WTC11 (cell line): ENCODE measurements around the gene NTN4.

Experiments used
- ATF1 ChIP-seq: sonication (generic); formaldehyde crosslinking; IDR thresholded peaks from 2 replicates; pipeline ENCODE4 v1.8.1; 2023; ENCODE audit warnings: mild to moderate bottlenecking, moderate library complexity, missing genetic modification reagents
- CREB1 ChIP-seq: sonication (generic); formaldehyde crosslinking; IDR thresholded peaks from 2 replicates; pipeline ENCODE4 v1.8.0; 2023; ENCODE audit warnings: mild to moderate bottlenecking, missing genetic modification reagents
- IRF2 ChIP-seq: sonication (generic); formaldehyde crosslinking; IDR thresholded peaks from 2 replicates; pipeline ENCODE4 v1.8.0; 2022; ENCODE audit warnings: low read depth, missing genetic modification reagents, borderline replicate concordance
- MXD4 ChIP-seq: fragments of 250-450 bp; sonication (Bioruptor Pico); IDR thresholded peaks from 2 replicates; pipeline ENCODE4 v1.8.0; 2021; ENCODE audit warnings: mild to moderate bottlenecking, moderate library complexity, borderline replicate concordance
- NR2C2 ChIP-seq: sonication (generic); formaldehyde crosslinking; IDR thresholded peaks from 2 replicates; pipeline ENCODE4 v1.8.0; 2022; ENCODE audit warnings: mild to moderate bottlenecking, missing genetic modification reagents
- NR3C1 ChIP-seq: sonication (generic); formaldehyde crosslinking; conservative IDR thresholded peaks from 2 replicates; pipeline ENCODE4 v1.8.1; 2023; ENCODE audit warnings: low read depth, mild to moderate bottlenecking, missing genetic modification reagents
- PREB ChIP-seq: sonication (generic); formaldehyde crosslinking; IDR thresholded peaks from 2 replicates; pipeline ENCODE4 v1.8.1; 2022; ENCODE audit warnings: mild to moderate bottlenecking, missing genetic modification reagents, moderate library complexity, borderline replicate concordance
- ZNF219 ChIP-seq: sonication (generic); formaldehyde crosslinking; IDR thresholded peaks from 2 replicates; pipeline ENCODE4 v1.8.0; 2023; ENCODE audit warnings: missing genetic modification reagents, mild to moderate bottlenecking, borderline replicate concordance
- TF ChIP-seq, protein P1 (sequence below): fragments of 200-600 bp; IDR thresholded peaks from 2 replicates; pipeline ENCODE4 v1.8.0; 2022; ENCODE audit warnings: antibody characterized with exemption
- TF ChIP-seq, protein P2 (sequence below): sonication (generic); formaldehyde crosslinking; IDR thresholded peaks from 2 replicates; pipeline ENCODE4 v1.8.1; 2023; ENCODE audit warnings: mild to moderate bottlenecking, missing genetic modification reagents

GRCh38 chr12:95717316-95717928 is 73.1 kb downstream of the NTN4 start:
- TF ChIP-seq IRF2 (CRISPR knock-in tag) (no peak), ATF1 (CRISPR knock-in tag) (no peak), MXD4 (CRISPR knock-in tag) (no peak), ZNF219 (no peak), CREB1 (CRISPR knock-in tag) (no peak), PREB (CRISPR knock-in tag) (no peak), NR3C1 (CRISPR knock-in tag) (no peak), NR2C2 (no peak)
- TF ChIP-seq, protein P1, sequence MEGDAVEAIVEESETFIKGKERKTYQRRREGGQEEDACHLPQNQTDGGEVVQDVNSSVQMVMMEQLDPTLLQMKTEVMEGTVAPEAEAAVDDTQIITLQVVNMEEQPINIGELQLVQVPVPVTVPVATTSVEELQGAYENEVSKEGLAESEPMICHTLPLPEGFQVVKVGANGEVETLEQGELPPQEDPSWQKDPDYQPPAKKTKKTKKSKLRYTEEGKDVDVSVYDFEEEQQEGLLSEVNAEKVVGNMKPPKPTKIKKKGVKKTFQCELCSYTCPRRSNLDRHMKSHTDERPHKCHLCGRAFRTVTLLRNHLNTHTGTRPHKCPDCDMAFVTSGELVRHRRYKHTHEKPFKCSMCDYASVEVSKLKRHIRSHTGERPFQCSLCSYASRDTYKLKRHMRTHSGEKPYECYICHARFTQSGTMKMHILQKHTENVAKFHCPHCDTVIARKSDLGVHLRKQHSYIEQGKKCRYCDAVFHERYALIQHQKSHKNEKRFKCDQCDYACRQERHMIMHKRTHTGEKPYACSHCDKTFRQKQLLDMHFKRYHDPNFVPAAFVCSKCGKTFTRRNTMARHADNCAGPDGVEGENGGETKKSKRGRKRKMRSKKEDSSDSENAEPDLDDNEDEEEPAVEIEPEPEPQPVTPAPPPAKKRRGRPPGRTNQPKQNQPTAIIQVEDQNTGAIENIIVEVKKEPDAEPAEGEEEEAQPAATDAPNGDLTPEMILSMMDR = no peak
- TF ChIP-seq, protein P2, sequence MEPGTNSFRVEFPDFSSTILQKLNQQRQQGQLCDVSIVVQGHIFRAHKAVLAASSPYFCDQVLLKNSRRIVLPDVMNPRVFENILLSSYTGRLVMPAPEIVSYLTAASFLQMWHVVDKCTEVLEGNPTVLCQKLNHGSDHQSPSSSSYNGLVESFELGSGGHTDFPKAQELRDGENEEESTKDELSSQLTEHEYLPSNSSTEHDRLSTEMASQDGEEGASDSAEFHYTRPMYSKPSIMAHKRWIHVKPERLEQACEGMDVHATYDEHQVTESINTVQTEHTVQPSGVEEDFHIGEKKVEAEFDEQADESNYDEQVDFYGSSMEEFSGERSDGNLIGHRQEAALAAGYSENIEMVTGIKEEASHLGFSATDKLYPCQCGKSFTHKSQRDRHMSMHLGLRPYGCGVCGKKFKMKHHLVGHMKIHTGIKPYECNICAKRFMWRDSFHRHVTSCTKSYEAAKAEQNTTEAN (CRISPR knock-in tag) = no peak
